Hematopoietic multipotent progenitor cell treated with erythropoietin and hydrocortisone succinate and interleukin-3 and kit ligand, for 15 days (in vitro differentiated cells): Measurements from ENCODE around the gene EFTUD2.
A peak's percentile ranks its signal among the peaks of the same experiment; 100 is the strongest.

Source experiments
- DNase-seq: peaks from one replicate; pipeline ENCODE4 v3.0.0-alpha.2; 2015; ENCODE audit warnings: low spot score

EFTUD2 gene

GRCh38 chr17:44910231-44911106 lies 11.2 kb upstream of the EFTUD2 start:
- no peak for DNase-seq

GRCh38 chr17:44909681-44910144 lies 10.5 kb upstream of the EFTUD2 start:
- DNase-seq = no peak

GRCh38 chr17:44908761-44909326 lies 9.6 kb upstream of the EFTUD2 start:
- DNase-seq = no peak

GRCh38 chr17:44907729-44908470 lies 8.7 kb upstream of the EFTUD2 start:
- no peak for DNase-seq

GRCh38 chr17:44906763-44907728 lies 7.8 kb upstream of the EFTUD2 start:
- DNase-seq = peak; percentile 12

GRCh38 chr17:44906010-44906646 lies 6.9 kb upstream of the EFTUD2 start:
- DNase-seq = no peak

- DNase-seq = no peak
Observed at GRCh38 chr17:44905006-44906000, 6.1 kb upstream of the EFTUD2 start.

GRCh38 chr17:44904001-44904984 lies 5.0 kb upstream of the EFTUD2 start:
- DNase-seq = no peak

- no peak for DNase-seq
Observed at GRCh38 chr17:44903012-44903685, 3.9 kb upstream of the EFTUD2 start.

GRCh38 chr17:44902135-44902760 lies 3.0 kb upstream of the EFTUD2 start:
- no peak for DNase-seq

- DNase-seq = no peak
Observed at GRCh38 chr17:44901411-44901921, 2.2 kb upstream of the EFTUD2 start.

- peak; percentile 18 for DNase-seq
Observed at GRCh38 chr17:44900894-44901293, 1.6 kb upstream of the EFTUD2 start.

GRCh38 chr17:44898768-44899073 lies 524 bp downstream of the EFTUD2 start:
- DNase-seq = peak; percentile 42

- no peak for DNase-seq
Observed at GRCh38 chr17:44894642-44895041, 4.6 kb downstream of the EFTUD2 start.

- DNase-seq = no peak
Observed at GRCh38 chr17:44892250-44892649, 7.0 kb downstream of the EFTUD2 start.

GRCh38 chr17:44889003-44889402 lies 10.2 kb downstream of the EFTUD2 start:
- DNase-seq = no peak
